UCSD-AML1 (cell line): Measurements from ENCODE around the gene DHX8.
A peak's percentile ranks its signal among the peaks of the same experiment; 100 is the strongest.

Experiments
- DNase-seq: peaks from one replicate; lab custom pipeline; 2025; ENCODE audit not compliant: unreplicated experiment; lab: John Stamatoyannopoulos, UW

The DHX8 gene

GRCh38 chr17:43546319-43547188, 62.8 kb downstream of the DHX8 start, which contains the start of gene ETV4:
Gene ETV4, minus strand, starts transcription at chr17:43546340. Its CDS starts 723 bp downstream, at chr17:43545617.
- DNase-seq, result peak; percentile 92

GRCh38 chr17:43547189-43547550, 63.4 kb downstream of the DHX8 start:
- no peak for DNase-seq

DNA sequence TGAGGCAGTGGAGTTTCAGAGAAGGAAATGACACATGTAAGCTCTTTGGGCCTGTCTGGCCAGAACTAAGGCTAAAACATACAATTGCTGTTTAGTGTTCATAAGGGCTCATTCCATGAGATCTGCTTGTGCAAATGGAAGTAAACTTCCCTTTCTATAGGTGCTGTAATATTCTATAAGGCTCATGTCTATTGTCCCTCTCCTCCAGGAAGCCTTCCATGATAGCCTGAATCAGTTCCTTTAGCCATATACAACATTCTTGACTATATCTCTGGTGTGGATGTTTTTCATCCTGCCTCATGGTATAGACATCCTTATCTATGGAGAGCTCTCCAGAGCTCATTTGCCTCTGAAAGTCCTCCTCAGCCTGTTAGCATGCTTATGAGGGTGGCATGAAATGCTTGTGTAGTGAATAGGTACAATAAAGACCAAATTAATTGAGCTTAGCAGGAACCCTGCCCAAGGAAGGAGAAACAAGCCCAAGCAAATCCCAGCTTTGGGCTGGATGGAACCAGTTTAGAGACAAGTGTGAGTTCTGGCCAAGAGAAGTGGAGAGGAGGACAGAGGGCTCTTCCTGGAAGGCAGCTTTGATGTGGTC, 64.0 kb downstream of the DHX8 start:
- no peak for DNase-seq

GRCh38 chr17:43548689-43549379, 65.1 kb downstream of the DHX8 start:
- DNase-seq, result no peak

DNA sequence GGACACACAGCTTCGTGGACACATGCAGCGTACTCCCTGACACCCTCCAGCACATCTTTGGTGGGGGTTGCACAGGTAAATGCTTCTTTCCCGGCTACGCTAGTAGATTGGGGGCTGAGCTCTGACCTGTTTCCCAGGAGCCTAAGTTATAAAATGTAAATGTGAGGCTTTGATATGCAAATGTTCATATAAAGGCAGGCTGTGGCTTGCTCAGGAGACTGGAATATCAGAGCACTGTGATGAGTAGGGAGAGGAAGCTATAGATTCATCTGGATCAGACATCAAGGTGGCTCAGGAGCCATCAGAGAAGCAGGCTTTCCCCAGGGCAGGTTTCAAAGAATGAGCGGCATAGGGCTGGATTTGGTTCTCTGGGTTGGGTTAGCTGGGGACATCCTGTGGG, 65.7 kb downstream of the DHX8 start:
- no peak for DNase-seq

- no peak for DNase-seq
Measured at GRCh38 chr17:43550754-43551153, 67.0 kb downstream of the DHX8 start.

- DNase-seq, result no peak
Measured at GRCh38 chr17:43552229-43552837, 68.6 kb downstream of the DHX8 start.

- DNase-seq, result no peak
Measured at GRCh38 chr17:43553573-43553972, 69.8 kb downstream of the DHX8 start.

GRCh38 chr17:43554857-43555256, 71.1 kb downstream of the DHX8 start:
- DNase-seq, result no peak

DNA sequence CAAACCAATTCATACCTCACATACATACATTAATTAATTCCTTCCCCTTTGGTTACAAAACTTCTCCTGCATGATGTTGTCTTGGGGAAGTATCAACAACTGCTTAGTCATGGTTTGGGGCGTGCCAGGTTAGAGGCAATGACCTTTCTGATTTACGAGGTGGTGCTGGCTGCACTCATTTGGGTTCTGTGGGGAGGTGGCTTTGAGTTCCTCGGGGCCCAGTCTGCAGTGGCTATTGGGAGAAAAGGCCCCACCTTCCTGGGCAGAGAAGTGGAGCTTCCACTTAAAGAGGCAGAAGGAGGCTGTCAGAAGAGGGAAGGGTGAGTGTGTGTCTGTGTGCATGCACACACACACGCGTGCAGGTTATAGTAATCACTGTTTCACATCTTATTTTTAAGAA, 72.5 kb downstream of the DHX8 start:
- peak; percentile 29 for DNase-seq

DNA sequence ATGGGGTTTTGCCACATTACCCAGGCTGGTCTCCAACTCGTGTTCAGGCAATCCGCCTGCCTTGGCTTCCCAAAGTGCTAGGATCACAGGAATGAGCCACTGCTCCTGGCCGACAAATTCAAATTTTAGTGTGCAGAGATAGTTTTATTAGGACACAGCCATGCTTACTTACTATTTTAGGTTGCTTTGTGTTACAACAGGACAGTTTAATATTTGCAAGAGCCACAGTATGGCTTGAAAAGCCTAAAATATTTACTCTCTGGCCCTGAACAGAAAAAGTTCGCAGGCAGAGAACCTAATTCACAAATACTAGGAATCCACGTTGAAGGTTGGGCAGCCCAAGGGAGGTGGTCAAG, 75.0 kb downstream of the DHX8 start:
- no peak for DNase-seq

- no peak for DNase-seq
Measured at GRCh38 chr17:43559161-43559816, 75.5 kb downstream of the DHX8 start.

- no peak for DNase-seq
Measured at GRCh38 chr17:43560461-43561427, 77.0 kb downstream of the DHX8 start.

GRCh38 chr17:43562679-43563599, 79.2 kb downstream of the DHX8 start:
- no peak for DNase-seq

DNA sequence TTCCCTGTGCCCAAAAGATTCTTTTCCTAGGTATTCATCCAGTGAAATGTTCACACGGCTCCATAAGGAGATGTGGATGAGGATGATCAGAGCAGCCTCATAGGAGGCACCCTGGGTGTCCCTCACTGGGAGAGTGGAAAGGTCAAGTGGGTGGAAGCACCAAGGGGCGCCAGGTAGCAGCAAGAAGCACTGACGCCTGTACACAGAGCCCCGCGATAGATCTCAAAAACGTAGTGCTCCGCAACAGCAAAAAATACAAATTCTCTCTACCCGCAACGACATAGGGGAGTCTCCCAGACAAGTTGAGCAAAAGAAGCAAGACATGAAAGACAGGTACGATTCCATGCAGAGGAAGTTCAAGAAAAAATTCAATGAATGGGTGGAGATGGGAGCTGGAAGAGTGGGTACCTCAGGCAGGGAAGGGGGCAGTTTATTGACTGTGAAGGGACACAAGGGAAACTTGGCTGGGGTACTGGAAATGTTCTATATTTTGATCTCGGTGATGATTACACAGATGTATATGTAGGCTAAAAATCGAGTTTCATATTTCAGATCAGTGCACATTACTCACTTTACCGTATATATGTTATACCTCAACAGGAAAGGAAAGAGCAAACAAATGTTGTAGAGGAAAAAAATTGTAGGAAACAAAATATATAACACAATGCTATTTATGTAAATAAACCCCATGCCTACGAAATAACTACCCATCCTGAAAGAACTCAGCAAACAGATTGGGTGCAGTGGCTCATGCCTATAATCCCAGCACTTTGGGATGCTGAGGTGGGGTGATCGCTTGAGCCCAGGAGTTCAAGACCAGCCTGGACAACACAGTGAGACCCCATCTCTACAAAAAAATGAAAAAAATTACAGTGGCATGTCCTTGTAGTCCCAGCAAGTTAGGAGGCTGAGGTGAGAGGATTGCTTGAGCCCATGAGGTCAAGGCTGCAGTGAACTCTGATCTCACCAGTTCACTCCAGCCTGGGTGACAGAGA, 80.1 kb downstream of the DHX8 start:
- no peak for DNase-seq

DNA sequence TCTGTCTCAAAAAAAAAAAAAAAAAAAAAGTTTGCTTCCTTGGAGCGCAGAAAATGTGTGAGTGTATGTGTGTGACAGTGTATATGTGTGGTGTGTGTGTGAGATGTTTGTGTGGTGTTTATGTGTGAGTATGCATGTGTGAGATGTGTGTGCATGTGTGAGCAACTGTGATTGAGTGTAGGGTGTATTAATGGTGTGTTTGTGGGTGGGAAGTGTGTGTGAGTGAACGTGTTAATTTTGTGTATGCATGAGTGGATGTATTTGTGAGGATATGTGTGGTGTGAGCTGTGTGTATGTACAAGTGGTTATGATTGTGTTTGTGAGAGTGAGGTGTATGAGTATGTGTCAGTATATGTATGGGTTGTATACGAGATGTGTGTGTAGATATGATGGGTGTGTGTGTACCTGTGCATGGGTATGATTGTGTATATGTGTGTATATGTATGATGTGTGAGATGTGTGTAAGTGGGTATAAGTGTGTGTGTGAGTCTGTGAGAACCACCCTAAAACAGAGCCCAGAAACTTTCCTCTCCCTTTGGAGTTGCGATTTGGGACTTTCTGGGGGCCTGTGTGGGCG, 84.8 kb downstream of the DHX8 start:
- DNase-seq, result no peak

DNA sequence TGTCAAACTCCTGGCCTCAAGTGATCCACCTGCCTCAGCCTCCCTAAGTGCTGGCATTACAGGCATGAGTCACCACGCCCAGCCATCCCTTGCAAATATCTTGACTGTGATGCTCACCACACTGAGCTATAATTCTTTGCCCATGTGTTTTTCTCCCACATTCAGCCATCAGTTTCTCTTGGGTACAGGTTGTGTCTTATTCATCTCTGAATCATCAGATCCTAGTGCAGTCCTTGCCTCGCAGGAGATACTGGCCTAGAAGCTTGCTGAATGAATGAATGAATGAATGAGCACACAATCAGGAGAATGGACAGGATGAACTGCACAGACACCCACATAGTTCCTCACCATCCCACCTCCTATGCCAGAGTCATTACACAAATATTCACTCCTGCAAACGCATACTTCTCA, 86.7 kb downstream of the DHX8 start:
- DNase-seq, result no peak
